H9 (cell line): ENCODE measurements around the gene OTOGL. TPM values are rescaled to one million over a fixed set of nuclear protein-coding genes. Genes with fewer than 3 reads are reported as not detected.

ENCODE experiments used
- DNase-seq: peaks from one replicate; pipeline ENCODE4 v3.0.0-alpha.2; 2017
- H2AFZ ChIP-seq: one replicate; pipeline ENCODE4 v1.6.1; 2013; ENCODE audit warnings: mild to moderate bottlenecking, low read length, control low read depth, moderate library complexity
- H2AK5ac ChIP-seq: 2 replicates; pipeline ENCODE4 v1.6.1; 2013; ENCODE audit warnings: low read length, control low read depth, mixed read lengths; ENCODE audit not compliant: insufficient read length
- H2BK120ac ChIP-seq: one replicate; pipeline ENCODE4 v1.6.1; 2013; ENCODE audit warnings: low read depth, mild to moderate bottlenecking, low read length, control low read depth, inconsistent platforms; ENCODE audit not compliant: poor library complexity, severe bottlenecking
- H2BK12ac ChIP-seq: 2 replicates; pipeline ENCODE4 v1.6.1; 2013; ENCODE audit warnings: low read length, control low read depth, mixed read lengths, low read depth; ENCODE audit not compliant: insufficient read length
- H2BK15ac ChIP-seq: 2 replicates; pipeline ENCODE4 v1.6.1; 2013; ENCODE audit warnings: low read depth, low read length, control low read depth
- H2BK20ac ChIP-seq: one replicate; pipeline ENCODE4 v1.6.1; 2013; ENCODE audit warnings: low read depth, mild to moderate bottlenecking, low read length, control low read depth, inconsistent platforms; ENCODE audit not compliant: poor library complexity, severe bottlenecking
- H2BK5ac ChIP-seq: 2 replicates; pipeline ENCODE4 v1.6.1; 2013; ENCODE audit warnings: low read length, control low read depth, mixed read lengths; ENCODE audit not compliant: insufficient read length
- H3K14ac ChIP-seq: 2 replicates; pipeline ENCODE4 v1.6.1; 2013; ENCODE audit warnings: low read length, control low read depth; ENCODE audit not compliant: insufficient read depth
- H3K18ac ChIP-seq: 2 replicates; pipeline ENCODE4 v1.6.1; 2013; ENCODE audit warnings: low read depth, mild to moderate bottlenecking, mixed read lengths, low read length, control low read depth; ENCODE audit not compliant: insufficient read length
- H3K23ac ChIP-seq: 2 replicates; pipeline ENCODE4 v1.6.1; 2013; ENCODE audit warnings: low read length, control low read depth, mixed read lengths, low read depth; ENCODE audit not compliant: insufficient read length
- H3K23me2 ChIP-seq: 2 replicates; pipeline ENCODE4 v1.6.1; 2013; ENCODE audit warnings: low read depth, mild to moderate bottlenecking, mixed read lengths, low read length, control low read depth; ENCODE audit not compliant: insufficient read length, poor library complexity, severe bottlenecking
- H3K27ac ChIP-seq: 2 replicates; pipeline ENCODE4 v1.5.1; 2013; ENCODE audit warnings: low read length, control low read depth, mixed read lengths, low read depth; ENCODE audit not compliant: insufficient read length
- H3K27me3 ChIP-seq: 2 replicates; pipeline ENCODE4 v1.6.1; 2013; ENCODE audit warnings: low read length, control low read depth, inconsistent platforms; ENCODE audit not compliant: insufficient read depth
- H3K4ac ChIP-seq: 2 replicates; pipeline ENCODE4 v1.6.1; 2013; ENCODE audit warnings: low read depth, mild to moderate bottlenecking, control low read depth, inconsistent platforms, low read length, moderate library complexity
- H3K4me1 ChIP-seq: 2 replicates; pipeline ENCODE4 v1.6.1; 2013; ENCODE audit warnings: low read length, control low read depth, inconsistent platforms; ENCODE audit not compliant: insufficient read depth
- H3K4me2 ChIP-seq: 2 replicates; pipeline ENCODE4 v1.6.1; 2013; ENCODE audit warnings: low read length, control low read depth, mixed read lengths; ENCODE audit not compliant: insufficient read length, insufficient read depth
- H3K56ac ChIP-seq: 2 replicates; pipeline ENCODE4 v1.6.1; 2013; ENCODE audit warnings: low read depth, mild to moderate bottlenecking, mixed read lengths, low read length, control low read depth; ENCODE audit not compliant: insufficient read length
- H3K79me1 ChIP-seq: 2 replicates; pipeline ENCODE4 v1.6.1; 2013; ENCODE audit warnings: low read depth, mild to moderate bottlenecking, moderate library complexity, low read length, control low read depth, inconsistent platforms; ENCODE audit not compliant: insufficient read depth, poor library complexity, severe bottlenecking
- H3K79me2 ChIP-seq: 2 replicates; pipeline ENCODE4 v1.6.1; 2013; ENCODE audit warnings: low read length, control low read depth, inconsistent platforms; ENCODE audit not compliant: insufficient read depth
- H3K9ac ChIP-seq: 2 replicates; pipeline ENCODE4 v1.6.1; 2013; ENCODE audit warnings: low read length, control low read depth, mixed read lengths; ENCODE audit not compliant: insufficient read length; ENCODE audit errors: extremely low read depth
- H3K9me3 ChIP-seq: one replicate; pipeline ENCODE4 v1.6.1; 2013; ENCODE audit warnings: low read depth, low read length, inconsistent platforms; ENCODE audit not compliant: control insufficient read depth
- H3T11ph ChIP-seq: one replicate; pipeline ENCODE4 v1.6.1; 2013; ENCODE audit warnings: mild to moderate bottlenecking, low read length, control low read depth, inconsistent platforms
- H4K20me1 ChIP-seq: one replicate; pipeline ENCODE4 v1.6.1; 2013; ENCODE audit not compliant: control insufficient read depth, insufficient read length, insufficient read depth
- H4K5ac ChIP-seq: 2 replicates; pipeline ENCODE4 v1.6.1; 2013; ENCODE audit warnings: low read depth, mild to moderate bottlenecking, mixed read lengths, low read length, control low read depth; ENCODE audit not compliant: insufficient read length
- H4K8ac ChIP-seq: replicated peaks from 2 replicates; pipeline ENCODE4 v1.6.1; 2013; ENCODE audit warnings: low read length, control low read depth, mixed read lengths, low read depth; ENCODE audit not compliant: insufficient read length
- H4K91ac ChIP-seq: 2 replicates; pipeline ENCODE4 v1.6.1; 2013; ENCODE audit warnings: low read depth, mild to moderate bottlenecking, moderate library complexity, mixed read lengths, low read length, control low read depth; ENCODE audit not compliant: insufficient read length
- H3K27ac Mint-ChIP-seq, 3 experiments: 2 replicates in 2 of 3; 3 replicates in 1 of 3; pipeline ENCODE4 v1.8.0; 2020 to 2021; ENCODE audit warnings: mixed read lengths in 3 of 3, mild to moderate bottlenecking in 1 of 3, moderate library complexity in 1 of 3
- H3K27me3 Mint-ChIP-seq: 2 replicates; pipeline ENCODE4 v1.8.0; 2021; ENCODE audit warnings: low read depth, mild to moderate bottlenecking, moderate library complexity, mixed read lengths
- H3K36me3 Mint-ChIP-seq, 3 experiments: 2 replicates in 2 of 3; 3 replicates in 1 of 3; pipeline ENCODE4 v1.8.0; 2020 to 2021; ENCODE audit warnings: low read depth in 3 of 3, mixed read lengths in 3 of 3; ENCODE audit not compliant: insufficient read depth in 1 of 3
- H3K4me1 Mint-ChIP-seq, 2 experiments: 2 replicates each; pipeline ENCODE4 v1.8.0; 2020; ENCODE audit warnings: mixed read lengths in 2 of 2
- H3K4me3 Mint-ChIP-seq, 2 experiments: 2 replicates in 1 of 2; 3 replicates in 1 of 2; pipeline ENCODE4 v1.8.0; 2020 to 2021; ENCODE audit warnings: mild to moderate bottlenecking in 2 of 2, mixed read lengths in 2 of 2, moderate library complexity in 1 of 2
- H3K9me3 Mint-ChIP-seq, 2 experiments: 2 replicates in 1 of 2; 3 replicates in 1 of 2; pipeline ENCODE4 v1.8.0; 2020; ENCODE audit warnings: mild to moderate bottlenecking in 2 of 2, mixed read lengths in 2 of 2, moderate library complexity in 1 of 2
- CTCF ChIP-seq: fragments of 200-600 bp; sonication (generic); conservative IDR thresholded peaks from 3 replicates; pipeline ENCODE4 v1.8.0; 2021; ENCODE audit warnings: antibody characterized with exemption, mild to moderate bottlenecking
- WGBS: extraction: QIAGEN DNeasy Blood & Tissue Kit; methylation state at CpG from one replicate; pipeline ENCODE4 v1.1.7; 2013; ENCODE audit warnings: missing lambda C conversion rate, low lambda C conversion rate, mixed read lengths; ENCODE audit not compliant: insufficient read length; ENCODE audit errors: extremely low coverage; 5-methylcytosine and 5-hydroxymethylcytosine counted together
- total RNA-seq: library from RNA; stranded (reverse); gene quantifications from 2 replicates; pipeline ENCODE4 v1.2.1, GENCODE V29; 2021

Gene OTOGL
- total RNA-seq, 1 experiment from 2014 or later = 0.11 TPM

GRCh38 chr12:80064269-80064668 is 35.1 kb upstream of the OTOGL start:
- Histone ChIP-seq H2BK120ac (no peak overlapping the region), H4K91ac (no peak overlapping the region), H3K27me3 (no peaks in the 10 kb centered on the region), H3K4ac (no peak overlapping the region), H4K5ac (no peak overlapping the region), H4K20me1 (no peaks in the 10 kb centered on the region), H3K23me2 (no peaks in the 10 kb centered on the region), H3K79me2 (no peaks in the 10 kb centered on the region), H2AFZ (no peak overlapping the region), H3K9ac (no peak overlapping the region), H2BK12ac (no peak overlapping the region), H2BK15ac (no peak overlapping the region), H3T11ph (no peak overlapping the region), H3K9me3 (no peaks in the 10 kb centered on the region), H3K79me1 (no peaks in the 10 kb centered on the region), H2BK5ac (no peak overlapping the region), H3K14ac (no peak overlapping the region), H3K4me2 (no peak overlapping the region), H3K18ac (no peak overlapping the region), H3K56ac (no peak overlapping the region), H4K8ac (no peak overlapping the region), H2BK20ac (no peak overlapping the region), H3K4me1 (no peaks in the 10 kb centered on the region), H2AK5ac (no peak overlapping the region), H3K27ac (no peak overlapping the region), H3K23ac (no peak overlapping the region)
- Mint-ChIP-seq H3K27me3 (no peaks in the 10 kb centered on the region), H3K9me3 (no peaks in the 10 kb centered on the region), H3K36me3 (no peaks in the 10 kb centered on the region), H3K4me3 (no peak overlapping the region), H3K27ac (no peak overlapping the region), H3K4me1 (peaks cover 5 to 6% of the 10 kb centered on the region in 2 experiments)
- DNase-seq = no peak
- no CpG with 5 or more reads among the region's 3 CpGs for WGBS
- no peak for TF ChIP-seq CTCF
